ENCODE measurements around the gene TPSD1.
"Not testable (repeated sequence)": the region's sequence is repeated elsewhere in the genome, so short reads cannot be mapped to it uniquely, and the experiment has no call there.

Gene TPSD1

DNA sequence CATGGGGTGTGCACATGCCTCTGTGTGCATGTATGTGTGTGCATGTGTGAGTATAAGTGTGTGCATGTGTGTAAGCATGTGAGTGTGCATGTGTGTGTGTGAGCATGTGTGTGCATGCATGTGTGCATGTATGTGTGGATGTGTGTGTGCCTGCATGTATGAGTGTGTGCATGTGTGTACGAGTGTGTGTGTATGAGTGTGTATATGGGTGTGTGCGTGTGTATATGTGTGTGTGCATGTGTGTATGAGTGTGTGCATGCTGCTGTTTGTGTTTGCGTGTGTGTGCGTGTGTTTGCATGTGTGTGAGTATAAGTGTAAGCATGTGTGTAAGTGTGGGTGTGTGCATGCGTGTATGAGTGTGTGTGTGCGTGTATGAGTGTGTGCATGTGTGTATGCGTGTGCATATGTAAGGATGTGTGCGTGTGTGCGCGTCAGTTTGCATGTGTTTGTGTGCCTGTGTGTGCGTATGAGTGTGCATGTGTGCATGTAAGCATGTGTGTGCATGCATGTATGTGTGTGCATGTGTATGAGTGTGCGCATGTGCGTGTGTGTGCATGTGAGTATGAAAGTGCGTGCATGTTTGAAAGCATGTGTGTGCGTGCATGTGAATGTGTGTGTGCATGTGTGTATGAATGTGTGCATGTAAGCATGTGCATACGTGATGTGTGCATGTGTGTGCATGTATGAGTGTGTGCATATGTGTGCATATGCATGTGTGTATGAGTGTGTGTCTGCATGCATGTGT is 8.6 kb downstream of the TPSD1 start:
- DNase-seq, result no peak

DNA sequence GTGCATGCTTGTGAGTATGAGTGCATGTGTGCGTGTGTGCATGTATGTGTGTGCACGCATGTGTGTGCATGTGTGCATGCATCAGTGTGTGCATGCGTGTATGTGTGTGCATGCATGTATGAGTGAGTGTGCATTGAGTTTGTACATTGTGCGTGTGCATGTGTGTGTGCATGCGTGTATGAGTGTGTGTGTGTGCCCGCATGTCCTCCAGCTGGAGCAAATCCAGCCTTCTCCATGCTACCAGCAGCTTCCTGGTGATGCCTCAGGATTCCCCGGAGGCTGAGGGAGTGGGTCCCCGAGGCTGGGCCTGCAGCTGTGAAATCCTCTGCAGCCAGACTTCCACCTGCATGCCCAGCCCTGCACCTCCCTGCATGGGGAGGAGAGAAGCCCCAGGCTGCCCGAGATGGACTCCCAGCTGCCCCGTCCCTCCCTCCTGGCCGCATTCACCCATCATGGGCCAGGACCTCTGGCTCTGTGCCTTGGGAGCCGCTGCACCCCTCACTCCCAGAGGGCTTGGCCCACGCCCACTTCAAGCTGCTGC is 9.3 kb downstream of the TPSD1 start:
- no peak for DNase-seq

DNA sequence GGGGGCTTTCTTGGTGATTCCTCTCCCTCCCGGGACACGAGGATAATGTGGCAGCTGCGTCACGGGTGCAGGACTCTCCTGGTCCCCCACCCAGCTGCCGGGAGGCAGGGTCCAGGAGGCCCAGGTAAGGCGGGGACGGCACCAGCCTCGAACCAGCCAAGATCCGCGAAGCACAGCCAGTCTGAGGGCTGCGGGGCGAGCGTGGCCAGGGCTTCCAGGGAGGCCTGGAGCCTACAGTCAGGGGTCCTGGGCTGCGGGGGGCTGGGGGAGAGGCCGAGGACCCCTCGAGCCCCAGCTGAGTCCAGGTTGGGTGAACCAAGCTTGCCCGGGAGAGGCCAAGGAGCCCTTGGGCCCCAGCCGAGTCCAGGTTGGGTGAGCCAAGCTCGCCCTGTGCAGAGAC is 10.0 kb downstream of the TPSD1 start:
- DNase-seq, result no peak

DNA sequence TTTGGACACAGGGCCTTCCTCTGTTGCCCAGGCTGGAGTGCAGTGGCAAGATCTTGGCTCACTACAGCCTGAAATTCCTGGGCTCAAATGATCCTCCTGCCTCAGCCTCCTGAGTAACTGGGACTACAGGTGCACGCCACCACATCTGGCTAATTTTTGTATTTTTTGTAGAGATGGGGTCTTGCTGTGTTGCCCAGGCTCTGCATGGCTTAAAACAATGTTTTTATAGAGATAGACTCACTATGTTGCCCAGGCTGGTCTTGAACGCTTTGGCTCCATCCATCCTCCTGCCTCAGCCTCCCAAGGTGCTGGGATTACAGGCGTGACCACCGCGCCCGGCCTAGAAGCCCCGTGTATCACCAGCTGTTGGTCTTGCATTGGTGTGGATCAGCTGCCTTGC is 13.5 kb downstream of the TPSD1 start:
- not testable (repeated sequence) for DNase-seq

DNA sequence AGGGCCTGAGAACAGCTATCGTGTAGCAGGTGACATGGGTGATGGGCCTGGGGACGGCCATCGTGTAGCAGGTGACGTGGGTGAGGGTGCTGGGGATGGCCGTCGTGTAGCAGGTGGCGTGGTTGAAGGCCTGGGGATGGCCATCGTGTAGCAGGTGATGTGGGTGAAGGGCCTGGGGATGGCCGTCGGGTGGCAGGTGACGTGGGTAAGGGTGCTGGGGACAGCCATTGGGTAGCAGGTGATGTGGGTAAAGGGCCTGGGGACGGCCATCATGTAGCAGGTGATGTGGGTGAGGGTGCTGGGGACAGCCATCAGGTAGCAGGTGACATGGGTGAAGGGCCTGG is 15.5 kb downstream of the TPSD1 start:
- no peak for DNase-seq

DNA sequence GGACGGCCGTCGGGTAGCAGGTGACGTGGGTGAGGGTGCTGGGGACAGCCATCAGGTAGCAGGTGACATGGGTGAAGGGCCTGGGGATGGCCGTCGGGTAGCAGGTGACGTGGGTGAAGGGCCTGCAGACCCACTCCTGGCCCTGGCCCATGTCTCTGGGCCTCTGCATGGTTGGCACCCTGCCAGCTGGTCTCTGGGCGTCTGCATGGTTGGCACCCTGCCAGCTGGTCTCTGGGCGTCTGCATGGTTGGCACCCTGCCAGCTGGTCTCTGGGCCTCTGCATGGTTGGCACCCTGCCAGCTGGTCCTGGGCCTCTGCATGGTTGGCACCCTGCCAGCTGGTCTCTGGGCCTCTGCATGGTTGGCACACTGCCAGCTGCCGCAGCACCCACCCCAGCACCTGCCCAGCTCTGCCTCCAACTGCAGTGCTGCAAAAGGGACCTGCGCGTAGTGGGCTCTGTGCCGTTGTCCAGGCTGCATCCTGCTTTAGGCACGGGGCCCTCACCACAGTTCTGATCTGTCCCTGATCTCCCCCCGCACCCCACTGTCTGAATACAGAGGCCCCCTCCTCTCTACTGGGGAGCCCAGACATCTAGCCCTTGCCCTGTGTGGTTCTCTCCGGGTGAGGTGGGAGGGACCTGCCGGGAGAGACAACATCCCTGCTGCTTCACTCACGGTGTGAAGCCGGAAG is 16.0 kb downstream of the TPSD1 start:
- DNase-seq, result not testable (repeated sequence)

DNA sequence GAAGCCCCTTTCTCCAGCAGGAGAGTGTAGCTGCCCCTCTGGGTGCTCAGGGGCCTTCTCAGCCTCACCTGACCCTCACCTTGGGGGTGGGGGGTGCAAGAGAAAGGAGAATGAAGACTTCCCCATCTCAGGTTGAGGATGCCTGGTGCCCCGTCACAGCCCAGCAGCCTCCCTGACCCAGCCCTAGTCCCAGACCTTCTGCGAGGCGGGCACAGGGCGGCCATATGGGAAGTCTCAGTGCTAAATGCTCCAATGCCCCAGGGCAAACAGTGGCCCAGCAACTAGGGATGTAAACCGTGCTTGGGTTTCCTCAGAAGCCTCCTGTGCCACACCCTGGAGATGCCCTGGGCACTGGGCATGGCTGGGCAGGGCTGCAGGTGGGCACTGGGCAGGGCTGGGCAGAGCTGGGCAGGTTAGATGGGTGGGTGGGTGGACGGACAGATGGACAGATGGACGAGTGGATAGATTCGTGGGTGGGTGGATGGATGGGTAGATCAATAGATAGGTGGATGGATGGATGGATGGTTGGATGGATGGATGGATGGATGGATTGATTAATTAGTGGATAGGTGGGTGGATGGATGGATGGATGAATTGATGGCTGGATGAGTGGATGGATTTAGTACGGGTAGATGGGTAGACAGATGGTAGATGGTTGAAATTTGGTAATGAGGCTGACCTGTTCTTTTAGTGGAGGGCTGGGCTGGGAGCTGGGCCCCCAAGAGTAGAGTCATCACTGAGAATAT is 16.8 kb downstream of the TPSD1 start:
- no peak for DNase-seq

DNA sequence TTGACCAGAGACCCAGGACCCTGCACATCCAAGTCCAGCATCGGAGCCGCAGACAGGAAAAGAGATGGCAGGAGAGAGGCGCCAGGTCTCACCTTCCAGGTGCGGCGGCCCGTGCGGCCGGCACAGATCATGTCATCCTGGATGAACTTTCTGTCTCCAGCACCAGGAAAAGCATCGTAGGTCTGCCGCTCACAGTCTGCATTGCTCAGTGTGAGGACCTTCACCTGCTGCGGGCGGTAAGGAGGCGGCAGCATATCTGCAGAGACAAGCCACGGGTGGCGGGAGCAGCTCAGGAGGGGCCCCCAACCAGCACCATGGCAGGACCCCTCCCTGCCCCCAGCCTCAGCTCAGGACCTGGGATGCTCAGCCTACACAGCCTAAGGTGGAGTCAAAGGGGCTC is 17.9 kb downstream of the TPSD1 start:
- no peak for DNase-seq

DNA sequence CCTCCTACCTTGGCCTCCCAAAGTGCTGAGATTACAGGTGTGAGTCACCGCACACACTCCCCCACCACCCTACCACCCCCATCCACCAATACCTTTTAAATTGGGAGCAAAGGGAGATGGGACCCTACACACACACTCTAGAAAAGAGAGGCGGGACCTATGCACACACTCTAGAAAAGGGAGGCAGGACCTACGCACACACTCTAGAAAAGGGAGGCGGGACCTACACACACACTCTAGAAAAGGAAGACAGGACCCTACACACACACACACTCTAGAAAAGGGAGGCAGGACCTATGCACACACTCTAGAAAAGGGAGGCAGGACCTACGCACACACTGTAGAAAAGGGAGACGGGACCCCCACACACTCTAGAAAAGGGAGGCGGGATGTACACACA is 18.9 kb downstream of the TPSD1 start:
- DNase-seq, result no peak

DNA sequence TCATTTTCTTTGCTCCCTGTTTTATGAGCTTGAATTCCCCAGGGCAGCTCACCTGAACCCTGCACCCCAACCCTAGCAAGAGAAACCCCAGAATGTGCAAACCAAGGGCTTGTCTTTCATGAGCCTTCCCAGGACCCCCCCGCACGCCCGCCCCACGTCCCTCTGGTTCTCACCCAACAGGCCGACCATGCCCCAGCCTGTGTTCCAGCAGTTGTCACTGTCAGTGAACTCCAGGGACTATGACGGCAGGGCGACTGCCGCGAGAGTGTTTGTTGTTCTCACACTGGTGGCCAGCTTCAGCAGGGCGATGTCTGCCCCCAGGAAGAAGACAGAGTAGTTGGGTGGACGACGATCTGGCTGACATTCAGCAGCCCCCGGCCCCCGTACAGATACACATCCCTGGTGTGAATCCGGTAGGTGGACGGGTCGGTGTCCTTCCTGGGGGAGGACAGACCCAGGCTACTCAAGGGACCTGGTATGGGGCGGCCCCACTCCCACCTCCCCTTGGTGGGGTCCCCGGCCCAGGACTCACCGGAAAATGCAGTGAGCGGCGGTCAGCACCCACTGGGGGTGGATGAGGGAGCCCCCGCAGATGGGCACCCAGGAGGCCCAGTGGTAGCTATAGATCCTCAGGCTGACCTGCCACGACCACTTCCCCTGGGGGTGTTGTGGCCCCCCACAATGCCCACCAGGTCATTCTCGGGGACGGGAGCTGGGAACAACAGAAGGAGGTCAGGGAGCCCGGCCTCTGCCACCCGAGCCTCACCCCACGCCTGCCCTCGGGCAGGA is 20.1 kb downstream of the TPSD1 start:
- DNase-seq, result no peak

DNA sequence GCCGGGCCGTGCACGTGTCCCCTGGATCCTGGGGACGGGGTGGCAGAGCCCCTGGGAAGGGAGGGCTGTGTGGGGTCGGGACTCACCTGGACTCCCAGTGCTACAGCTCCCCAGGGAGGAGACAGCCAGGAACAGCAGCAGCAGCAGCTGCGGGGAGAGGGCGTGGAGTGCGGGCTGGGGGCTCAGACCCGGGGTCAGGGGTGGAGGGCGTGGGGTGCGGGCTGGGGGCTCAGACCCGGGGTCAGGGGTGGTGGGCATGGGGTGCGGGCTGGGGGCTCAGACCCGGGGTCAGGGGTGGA is 20.7 kb downstream of the TPSD1 start:
- DNase-seq, result no peak

DNA sequence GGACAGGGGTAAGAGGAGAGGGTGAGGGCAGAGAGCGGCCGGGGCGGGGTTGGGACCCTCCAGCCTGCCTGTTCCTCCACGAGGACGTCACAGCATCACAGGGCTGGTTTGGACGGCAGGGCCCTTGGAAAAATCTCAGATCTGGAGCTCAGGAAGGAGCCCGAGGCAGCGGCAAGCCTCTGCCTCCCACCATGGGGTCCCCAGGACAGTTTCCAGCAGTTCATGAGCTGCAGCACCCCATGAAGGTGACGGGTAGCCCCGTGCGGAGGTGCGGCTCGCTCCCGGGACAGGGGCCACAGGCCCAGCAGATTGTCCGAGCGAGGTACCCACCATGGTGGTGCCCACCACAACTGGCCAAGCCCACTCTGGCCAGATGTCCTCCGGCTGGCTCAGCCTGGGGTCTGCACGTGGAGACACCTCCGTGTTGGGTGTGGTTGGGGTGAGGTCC is 21.3 kb downstream of the TPSD1 start:
- DNase-seq, result no peak

DNA sequence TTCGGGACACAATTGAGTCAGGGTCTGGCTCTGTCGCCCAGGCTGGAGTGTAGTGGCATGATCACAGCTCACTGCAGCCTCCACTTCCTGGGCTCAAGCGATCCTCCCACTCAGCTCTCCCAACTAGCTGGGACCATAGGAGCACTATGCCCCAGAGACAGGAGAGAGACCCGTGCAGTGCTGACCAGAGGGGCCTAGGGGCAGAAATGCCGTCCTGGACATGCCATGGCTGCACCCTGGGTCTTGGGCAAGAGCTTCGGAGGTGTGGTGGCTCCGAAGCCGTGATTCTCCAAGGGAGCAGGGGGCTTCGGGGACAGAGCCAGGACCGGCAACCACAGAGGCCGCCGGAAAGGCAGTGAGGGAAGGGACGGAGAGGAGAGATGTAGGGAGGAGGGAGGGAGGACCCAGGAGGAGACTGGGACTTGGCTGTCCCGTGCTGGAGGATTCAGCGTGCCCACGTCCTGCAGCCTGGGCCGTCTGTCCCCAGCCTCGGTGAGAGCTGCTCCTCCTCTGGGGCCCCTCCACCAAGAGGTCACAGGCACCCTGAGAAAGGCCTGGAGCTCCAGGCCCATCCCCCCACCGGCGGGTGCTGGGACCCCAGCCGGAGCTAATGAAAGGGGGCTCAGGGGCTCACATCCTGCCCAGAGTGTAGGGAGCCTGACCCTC is 21.9 kb downstream of the TPSD1 start:
- no peak for DNase-seq

DNA sequence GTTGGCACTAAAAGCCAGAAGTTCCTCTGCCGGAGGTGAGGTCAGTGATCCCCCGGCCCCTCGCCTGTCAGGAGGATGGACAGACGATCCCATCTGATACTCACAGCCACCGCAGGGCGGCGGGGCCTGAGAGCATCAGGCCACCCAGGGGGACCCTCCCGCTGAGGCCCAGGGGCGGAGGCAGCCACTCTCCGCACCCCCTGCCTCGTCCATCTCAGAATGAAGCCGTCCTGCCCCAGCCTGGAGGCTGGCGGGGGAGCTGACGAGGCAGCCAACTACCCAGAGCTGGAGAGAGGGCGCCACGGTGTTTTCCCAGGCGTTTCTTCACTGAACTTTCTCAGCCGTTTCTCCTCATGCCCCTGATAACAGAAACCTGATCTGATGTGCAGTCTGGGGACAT is 22.6 kb downstream of the TPSD1 start:
- DNase-seq, result no peak

DNA sequence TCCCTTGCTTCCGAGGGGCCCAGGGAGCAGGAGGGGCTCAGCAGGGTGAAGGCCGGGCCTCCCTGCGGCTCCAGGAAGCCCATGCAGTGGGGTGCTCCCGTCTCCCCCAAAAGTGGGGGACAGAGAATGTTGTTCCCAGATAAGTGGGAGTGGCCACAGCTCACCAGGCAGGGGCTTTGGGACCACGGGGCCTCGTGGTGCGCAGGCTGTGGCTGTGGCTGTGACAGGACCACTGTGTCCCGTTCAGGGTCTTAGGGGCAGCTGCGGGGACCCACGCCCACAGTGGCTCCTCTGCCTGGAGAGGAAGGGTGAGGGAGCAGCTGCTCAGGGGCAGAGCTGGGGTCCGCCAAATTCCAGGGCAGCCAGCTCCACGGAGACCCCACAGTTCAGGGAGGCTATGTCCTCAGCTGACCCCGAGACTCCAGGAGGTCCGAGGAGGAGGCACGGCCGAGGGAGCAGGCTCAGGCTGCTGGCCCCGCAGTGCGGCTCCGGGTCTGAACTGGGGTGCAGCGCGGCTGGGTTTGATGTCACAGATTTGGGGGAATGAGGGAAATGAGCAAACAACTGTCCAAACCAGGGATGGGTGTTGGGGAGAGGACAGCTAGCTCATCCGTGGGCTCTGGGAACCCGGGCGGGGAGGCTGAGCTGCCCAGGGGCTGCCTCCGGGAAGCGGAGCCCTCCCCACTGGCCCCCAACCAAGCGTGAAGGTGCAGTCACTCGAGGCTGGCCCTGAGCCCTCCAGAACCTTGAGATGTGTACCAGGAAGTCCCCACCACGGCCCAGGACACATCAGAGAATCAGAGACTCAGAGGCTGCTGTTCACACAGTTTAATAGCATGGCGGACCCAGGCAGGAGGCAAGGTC is 23.4 kb downstream of the TPSD1 start:
- no peak for DNase-seq

DNA sequence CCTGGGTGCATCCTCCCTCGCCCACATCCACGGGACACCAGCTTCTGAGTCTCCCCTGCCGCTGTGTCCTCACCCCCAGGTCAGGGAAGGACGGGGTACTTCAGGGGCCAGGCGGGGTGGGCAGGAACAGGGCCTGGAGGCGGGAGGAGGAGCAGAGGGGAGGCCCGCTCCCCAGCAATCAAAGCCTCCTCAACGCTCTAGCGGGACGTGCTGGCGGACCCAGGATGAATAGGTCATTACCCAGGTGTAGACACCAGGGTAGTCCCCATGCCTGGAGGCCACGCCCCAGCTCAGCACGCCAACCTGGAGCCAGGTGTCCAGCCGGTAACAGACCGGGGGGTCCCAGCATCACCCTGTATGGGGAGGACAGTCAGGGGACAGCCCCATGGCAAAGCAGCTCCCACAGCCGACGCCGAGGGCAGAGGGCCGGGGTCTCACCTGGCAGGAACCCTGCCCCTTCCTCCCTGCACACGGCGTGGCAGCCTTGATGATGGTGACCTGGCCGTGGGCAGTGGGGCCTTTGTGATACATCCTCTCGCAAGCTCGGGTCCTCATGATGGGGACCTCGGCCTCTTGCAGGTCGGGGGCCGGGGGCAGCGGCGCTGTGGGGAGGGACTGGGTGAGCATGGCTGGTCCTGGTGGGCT is 24.2 kb downstream of the TPSD1 start:
- DNase-seq, result no peak

DNA sequence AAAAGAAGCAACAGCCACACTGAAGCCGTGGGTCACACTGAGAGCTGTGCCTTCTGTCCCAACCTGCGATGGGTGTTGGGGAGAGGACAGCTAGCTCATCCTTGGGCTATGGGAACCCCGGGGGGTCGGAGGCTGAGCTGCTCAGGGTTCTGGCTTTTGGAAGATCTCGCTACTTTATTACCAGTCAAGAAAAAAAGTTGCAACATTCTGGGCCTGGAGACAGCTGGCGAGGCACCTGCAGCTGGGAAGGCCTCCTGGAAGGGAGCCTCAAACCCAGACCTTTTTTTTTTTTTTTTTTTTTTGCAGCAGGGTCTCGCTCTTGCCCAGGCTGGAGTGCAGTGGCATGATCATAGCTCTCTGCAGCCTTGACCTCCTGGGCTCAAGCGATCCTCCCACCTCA is 24.9 kb downstream of the TPSD1 start:
- no peak for DNase-seq

DNA sequence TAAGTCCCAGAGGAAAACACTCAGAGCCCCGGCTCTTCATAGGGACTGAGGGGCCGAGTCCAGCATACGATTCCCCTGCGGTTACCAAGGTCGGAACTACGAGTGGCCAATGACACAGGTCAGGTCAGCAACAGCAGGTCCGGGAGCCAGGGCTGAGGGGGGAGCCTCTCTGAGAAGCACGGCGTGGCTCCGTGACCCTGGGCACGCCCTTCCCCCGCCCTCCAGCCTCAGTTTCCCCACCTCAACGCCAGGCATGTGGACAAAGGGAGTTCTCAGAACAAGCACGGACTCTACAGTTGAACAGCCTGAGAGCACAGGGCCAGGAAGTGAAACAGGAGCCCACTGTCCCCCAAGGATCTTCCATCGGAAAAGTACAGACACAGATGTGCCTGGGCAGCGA is 25.6 kb downstream of the TPSD1 start:
- DNase-seq, result no peak

DNA sequence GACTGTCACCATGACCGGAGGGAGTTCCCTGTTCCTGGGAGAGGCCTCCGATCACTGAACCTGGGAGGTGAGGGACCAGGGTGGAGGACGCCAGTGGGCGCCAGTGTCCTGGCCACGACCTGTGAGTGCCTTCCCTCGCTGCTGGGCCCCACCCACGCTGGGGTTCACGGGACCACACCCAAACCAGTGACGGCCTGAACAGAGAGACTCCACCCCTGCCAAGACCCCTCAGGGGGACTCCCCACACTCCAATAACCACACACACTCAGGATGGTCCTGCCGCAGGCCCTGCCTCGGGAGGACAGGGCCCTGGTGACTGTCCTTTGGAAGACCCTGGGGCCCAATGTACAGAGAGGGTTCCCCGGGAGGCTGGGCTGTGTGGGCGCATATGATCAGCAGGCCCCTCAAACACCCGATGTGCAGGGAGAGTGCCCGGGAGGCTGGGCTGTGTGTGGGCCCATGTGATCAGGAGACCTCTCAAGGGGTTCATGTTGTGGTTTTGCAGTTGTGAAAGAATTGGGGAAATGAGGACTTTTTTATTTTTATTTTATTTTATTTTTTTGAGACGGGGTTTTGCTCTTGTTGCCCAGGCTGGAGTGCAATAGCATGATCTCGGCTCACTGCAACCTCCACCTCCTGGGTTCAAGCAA is 26.6 kb downstream of the TPSD1 start:
- DNase-seq, result no peak

DNA sequence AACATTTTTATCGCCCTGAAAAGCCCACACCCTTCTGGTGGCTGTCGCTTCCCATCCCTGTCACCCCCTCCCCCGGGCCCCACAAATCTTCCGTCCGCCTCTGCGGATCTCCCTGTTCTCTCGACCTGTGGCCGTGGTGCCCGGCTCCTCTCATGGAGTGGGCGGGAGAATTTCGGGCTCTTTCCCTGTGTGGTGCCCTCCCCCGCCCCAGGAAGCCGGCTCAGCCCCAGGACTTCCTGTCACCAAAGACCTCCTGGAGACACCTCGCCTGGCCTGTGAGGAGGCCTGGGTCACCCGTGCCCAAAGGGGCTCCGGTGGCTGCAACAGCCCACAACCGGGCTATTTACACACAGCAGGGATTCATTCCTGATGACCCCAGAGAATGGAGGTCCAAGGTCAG is 27.4 kb downstream of the TPSD1 start:
- no peak for DNase-seq
